SK-N-SH (cell line): Measurements from ENCODE around the gene SYNE1. TPM values are rescaled to one million over a fixed set of nuclear protein-coding genes. Genes with fewer than 3 reads are reported as not detected.
A peak's percentile ranks its signal among the peaks of the same experiment; 100 is the strongest.

ENCODE experiments used
- FOXJ3 ChIP-seq: sonication (generic); formaldehyde crosslinking; IDR thresholded peaks from 2 replicates; pipeline ENCODE4 v1.5.1; 2020; ENCODE audit warnings: mild to moderate bottlenecking, missing genetic modification reagents
- MEF2A ChIP-seq: IDR thresholded peaks from 2 replicates; pipeline ENCODE4 v1.4.0; 2012; ENCODE audit warnings: low read depth, borderline replicate concordance
- POLR2AphosphoS5 ChIP-seq: IDR thresholded peaks from 2 replicates; pipeline ENCODE4 v1.6.1; 2012; ENCODE audit warnings: low read depth, low read length
- RCOR1 ChIP-seq: fragments of 150-350 bp; IDR thresholded peaks from 2 replicates; pipeline ENCODE4 v1.6.1; 2017; ENCODE audit warnings: antibody characterized with exemption, low read length
- RXRA ChIP-seq: IDR thresholded peaks from 2 replicates; pipeline ENCODE4 v1.4.0; 2012; ENCODE audit warnings: low read depth, mild to moderate bottlenecking, borderline replicate concordance
- TAF1 ChIP-seq: IDR thresholded peaks from 2 replicates; pipeline ENCODE4 v1.6.1; 2012; ENCODE audit warnings: low read depth, mild to moderate bottlenecking, low read length, moderate library complexity, borderline replicate concordance
- TEAD4 ChIP-seq: IDR thresholded peaks from 2 replicates; pipeline ENCODE4 v1.4.0; 2012; ENCODE audit warnings: mild to moderate bottlenecking, borderline replicate concordance; ENCODE audit not compliant: insufficient read depth
- polyA plus RNA-seq, 3 experiments: library from polyadenylated mRNA; depleted of rRNA; stranded (reverse); fragments of >200 nt; gene quantifications; 2 replicates each; pipeline ENCODE4 v1.2.3, GENCODE V29; 2012
- TF ChIP-seq, protein P1 (sequence below): fragments of 200-600 bp; sonication (generic); IDR thresholded peaks from 2 replicates; pipeline ENCODE4 v1.6.1; 2017; ENCODE audit warnings: antibody characterized with exemption, mild to moderate bottlenecking, moderate library complexity
- TF ChIP-seq, protein P2 (sequence below): fragments of 150-350 bp; IDR thresholded peaks from 2 replicates; pipeline ENCODE4 v1.6.1; 2017; ENCODE audit warnings: antibody characterized with exemption, low read length, low read depth, borderline replicate concordance
- TF ChIP-seq, protein P3 (sequence below): fragments of 150-350 bp; IDR thresholded peaks from 2 replicates; pipeline ENCODE4 v1.6.1; 2016; ENCODE audit warnings: mild to moderate bottlenecking, low read depth, low read length
- TF ChIP-seq, protein P4 (sequence below): IDR thresholded peaks from 2 replicates; pipeline ENCODE4 v1.6.1; 2012; ENCODE audit warnings: mild to moderate bottlenecking, low read depth, low read length, moderate library complexity
- TF ChIP-seq, protein P5 (sequence below): IDR thresholded peaks from 2 replicates; pipeline ENCODE4 v1.4.0; 2012; ENCODE audit warnings: low read depth

Gene SYNE1
- polyA plus RNA-seq, 1 of the 3 experiments (the other 2 are of a cell fraction): 31.1 TPM

DNA sequence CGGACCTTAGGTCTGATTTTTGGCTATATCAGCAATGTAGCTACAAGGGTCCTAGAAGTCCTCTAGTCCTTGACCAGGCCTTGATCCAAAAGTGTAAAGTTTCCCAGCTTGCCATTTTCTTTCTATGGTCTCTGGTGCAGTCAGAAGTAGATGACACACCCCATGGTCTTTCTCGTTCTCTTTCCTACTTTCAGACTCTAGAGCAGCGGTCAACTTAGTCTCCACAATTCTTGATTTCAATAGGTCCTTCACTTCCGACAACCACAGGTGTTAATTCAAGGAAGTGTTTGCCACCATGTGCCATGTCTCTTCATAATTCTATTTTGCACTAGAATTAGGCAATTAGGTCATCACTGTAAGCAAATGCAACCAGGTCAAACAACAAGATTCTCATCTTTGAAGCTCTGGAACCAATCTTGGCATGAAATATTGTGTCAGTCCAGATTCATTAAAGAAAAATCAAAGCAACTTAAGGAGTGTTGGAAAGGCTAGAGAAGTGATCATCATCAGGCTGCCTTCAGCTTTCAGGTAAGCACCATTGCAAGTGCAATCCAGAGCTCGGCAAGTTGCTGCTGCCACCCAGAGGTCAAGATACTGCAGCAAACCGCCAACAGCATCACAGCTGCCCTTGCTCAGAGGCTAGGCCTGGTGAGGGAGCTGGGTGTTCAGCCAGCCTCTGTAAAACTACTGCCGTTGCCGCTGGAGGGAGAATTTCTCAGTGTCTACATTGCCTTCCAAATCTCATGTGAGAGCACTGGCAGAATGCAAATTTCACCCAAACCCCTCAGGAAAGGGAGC, 5.6 kb upstream of the SYNE1 start (continued):
- TF ChIP-seq, protein P1, sequence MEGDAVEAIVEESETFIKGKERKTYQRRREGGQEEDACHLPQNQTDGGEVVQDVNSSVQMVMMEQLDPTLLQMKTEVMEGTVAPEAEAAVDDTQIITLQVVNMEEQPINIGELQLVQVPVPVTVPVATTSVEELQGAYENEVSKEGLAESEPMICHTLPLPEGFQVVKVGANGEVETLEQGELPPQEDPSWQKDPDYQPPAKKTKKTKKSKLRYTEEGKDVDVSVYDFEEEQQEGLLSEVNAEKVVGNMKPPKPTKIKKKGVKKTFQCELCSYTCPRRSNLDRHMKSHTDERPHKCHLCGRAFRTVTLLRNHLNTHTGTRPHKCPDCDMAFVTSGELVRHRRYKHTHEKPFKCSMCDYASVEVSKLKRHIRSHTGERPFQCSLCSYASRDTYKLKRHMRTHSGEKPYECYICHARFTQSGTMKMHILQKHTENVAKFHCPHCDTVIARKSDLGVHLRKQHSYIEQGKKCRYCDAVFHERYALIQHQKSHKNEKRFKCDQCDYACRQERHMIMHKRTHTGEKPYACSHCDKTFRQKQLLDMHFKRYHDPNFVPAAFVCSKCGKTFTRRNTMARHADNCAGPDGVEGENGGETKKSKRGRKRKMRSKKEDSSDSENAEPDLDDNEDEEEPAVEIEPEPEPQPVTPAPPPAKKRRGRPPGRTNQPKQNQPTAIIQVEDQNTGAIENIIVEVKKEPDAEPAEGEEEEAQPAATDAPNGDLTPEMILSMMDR: peak; percentile 66
- TF ChIP-seq, protein P2, sequence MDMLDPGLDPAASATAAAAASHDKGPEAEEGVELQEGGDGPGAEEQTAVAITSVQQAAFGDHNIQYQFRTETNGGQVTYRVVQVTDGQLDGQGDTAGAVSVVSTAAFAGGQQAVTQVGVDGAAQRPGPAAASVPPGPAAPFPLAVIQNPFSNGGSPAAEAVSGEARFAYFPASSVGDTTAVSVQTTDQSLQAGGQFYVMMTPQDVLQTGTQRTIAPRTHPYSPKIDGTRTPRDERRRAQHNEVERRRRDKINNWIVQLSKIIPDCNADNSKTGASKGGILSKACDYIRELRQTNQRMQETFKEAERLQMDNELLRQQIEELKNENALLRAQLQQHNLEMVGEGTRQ: no peak
- TF ChIP-seq, protein P3, sequence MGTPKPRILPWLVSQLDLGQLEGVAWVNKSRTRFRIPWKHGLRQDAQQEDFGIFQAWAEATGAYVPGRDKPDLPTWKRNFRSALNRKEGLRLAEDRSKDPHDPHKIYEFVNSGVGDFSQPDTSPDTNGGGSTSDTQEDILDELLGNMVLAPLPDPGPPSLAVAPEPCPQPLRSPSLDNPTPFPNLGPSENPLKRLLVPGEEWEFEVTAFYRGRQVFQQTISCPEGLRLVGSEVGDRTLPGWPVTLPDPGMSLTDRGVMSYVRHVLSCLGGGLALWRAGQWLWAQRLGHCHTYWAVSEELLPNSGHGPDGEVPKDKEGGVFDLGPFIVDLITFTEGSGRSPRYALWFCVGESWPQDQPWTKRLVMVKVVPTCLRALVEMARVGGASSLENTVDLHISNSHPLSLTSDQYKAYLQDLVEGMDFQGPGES: no peak
- TF ChIP-seq TAF1 (no peak), POLR2AphosphoS5 (no peak), RXRA (no peak), FOXJ3 (CRISPR knock-in tag) (no peak), MEF2A (no peak), RCOR1 (0 out of 2 replicates have a peak, but pooled peaks have one; percentile 30), TEAD4 (no peak)
- TF ChIP-seq, protein P4, sequence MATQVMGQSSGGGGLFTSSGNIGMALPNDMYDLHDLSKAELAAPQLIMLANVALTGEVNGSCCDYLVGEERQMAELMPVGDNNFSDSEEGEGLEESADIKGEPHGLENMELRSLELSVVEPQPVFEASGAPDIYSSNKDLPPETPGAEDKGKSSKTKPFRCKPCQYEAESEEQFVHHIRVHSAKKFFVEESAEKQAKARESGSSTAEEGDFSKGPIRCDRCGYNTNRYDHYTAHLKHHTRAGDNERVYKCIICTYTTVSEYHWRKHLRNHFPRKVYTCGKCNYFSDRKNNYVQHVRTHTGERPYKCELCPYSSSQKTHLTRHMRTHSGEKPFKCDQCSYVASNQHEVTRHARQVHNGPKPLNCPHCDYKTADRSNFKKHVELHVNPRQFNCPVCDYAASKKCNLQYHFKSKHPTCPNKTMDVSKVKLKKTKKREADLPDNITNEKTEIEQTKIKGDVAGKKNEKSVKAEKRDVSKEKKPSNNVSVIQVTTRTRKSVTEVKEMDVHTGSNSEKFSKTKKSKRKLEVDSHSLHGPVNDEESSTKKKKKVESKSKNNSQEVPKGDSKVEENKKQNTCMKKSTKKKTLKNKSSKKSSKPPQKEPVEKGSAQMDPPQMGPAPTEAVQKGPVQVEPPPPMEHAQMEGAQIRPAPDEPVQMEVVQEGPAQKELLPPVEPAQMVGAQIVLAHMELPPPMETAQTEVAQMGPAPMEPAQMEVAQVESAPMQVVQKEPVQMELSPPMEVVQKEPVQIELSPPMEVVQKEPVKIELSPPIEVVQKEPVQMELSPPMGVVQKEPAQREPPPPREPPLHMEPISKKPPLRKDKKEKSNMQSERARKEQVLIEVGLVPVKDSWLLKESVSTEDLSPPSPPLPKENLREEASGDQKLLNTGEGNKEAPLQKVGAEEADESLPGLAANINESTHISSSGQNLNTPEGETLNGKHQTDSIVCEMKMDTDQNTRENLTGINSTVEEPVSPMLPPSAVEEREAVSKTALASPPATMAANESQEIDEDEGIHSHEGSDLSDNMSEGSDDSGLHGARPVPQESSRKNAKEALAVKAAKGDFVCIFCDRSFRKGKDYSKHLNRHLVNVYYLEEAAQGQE: no peak
- TF ChIP-seq, protein P5, sequence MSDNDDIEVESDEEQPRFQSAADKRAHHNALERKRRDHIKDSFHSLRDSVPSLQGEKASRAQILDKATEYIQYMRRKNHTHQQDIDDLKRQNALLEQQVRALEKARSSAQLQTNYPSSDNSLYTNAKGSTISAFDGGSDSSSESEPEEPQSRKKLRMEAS: no peak
- TF ChIP-seq, all 33 proteins: peak for 4
